C4-2B (cell line): ENCODE measurements around the gene GGT7.

Source experiments
- H3K27ac ChIP-seq: fragments of 450-650 bp; 2 replicates; pipeline ENCODE4 v1.5.1; 2017
- CTCF ChIP-seq: fragments of 450-650 bp; conservative IDR thresholded peaks from 2 replicates; pipeline ENCODE4 v1.5.1; 2017; ENCODE audit warnings: mild to moderate bottlenecking
- ZFX ChIP-seq: fragments of 450-650 bp; IDR thresholded peaks from 2 replicates; pipeline ENCODE4 v1.6.1; 2017

GGT7 gene

GRCh38 chr20:34859826-34860545, 12.7 kb downstream of the GGT7 start:
- TF ChIP-seq CTCF: no peak
- TF ChIP-seq ZFX: no peak
- H3K27ac ChIP-seq: no peak overlapping the region

GRCh38 chr20:34859367-34859766, 13.3 kb downstream of the GGT7 start:
- no peak for TF ChIP-seq ZFX
- TF ChIP-seq CTCF: no peak
- H3K27ac ChIP-seq: no peak overlapping the region

- H3K27ac ChIP-seq: no peak overlapping the region
- TF ChIP-seq CTCF (no peak), ZFX (no peak)
Observed at GRCh38 chr20:34852298-34852697, 20.4 kb downstream of the GGT7 start.

GRCh38 chr20:34850969-34851368, 21.7 kb downstream of the GGT7 start:
- H3K27ac ChIP-seq: no peak overlapping the region
- no peak for TF ChIP-seq CTCF
- TF ChIP-seq ZFX: no peak

- no peak overlapping the region for H3K27ac ChIP-seq
- no peak for TF ChIP-seq CTCF
- no peak for TF ChIP-seq ZFX
Observed at GRCh38 chr20:34849778-34850177, 22.9 kb downstream of the GGT7 start.

GRCh38 chr20:34848597-34848996, 24.1 kb downstream of the GGT7 start:
- no peak overlapping the region for H3K27ac ChIP-seq
- TF ChIP-seq ZFX: no peak
- TF ChIP-seq CTCF: no peak

- no peak overlapping the region for H3K27ac ChIP-seq
- TF ChIP-seq ZFX (no peak), CTCF (no peak)
Observed at GRCh38 chr20:34843421-34843820, 29.2 kb downstream of the GGT7 start.
